SW480 (cell line): Measurements from ENCODE around the gene TIE1.

Experiments used
- DNase-seq: peaks from one replicate; pipeline ENCODE4 v3.0.0-alpha.2; 2016; ENCODE audit warnings: low spot score

The TIE1 gene

DNA sequence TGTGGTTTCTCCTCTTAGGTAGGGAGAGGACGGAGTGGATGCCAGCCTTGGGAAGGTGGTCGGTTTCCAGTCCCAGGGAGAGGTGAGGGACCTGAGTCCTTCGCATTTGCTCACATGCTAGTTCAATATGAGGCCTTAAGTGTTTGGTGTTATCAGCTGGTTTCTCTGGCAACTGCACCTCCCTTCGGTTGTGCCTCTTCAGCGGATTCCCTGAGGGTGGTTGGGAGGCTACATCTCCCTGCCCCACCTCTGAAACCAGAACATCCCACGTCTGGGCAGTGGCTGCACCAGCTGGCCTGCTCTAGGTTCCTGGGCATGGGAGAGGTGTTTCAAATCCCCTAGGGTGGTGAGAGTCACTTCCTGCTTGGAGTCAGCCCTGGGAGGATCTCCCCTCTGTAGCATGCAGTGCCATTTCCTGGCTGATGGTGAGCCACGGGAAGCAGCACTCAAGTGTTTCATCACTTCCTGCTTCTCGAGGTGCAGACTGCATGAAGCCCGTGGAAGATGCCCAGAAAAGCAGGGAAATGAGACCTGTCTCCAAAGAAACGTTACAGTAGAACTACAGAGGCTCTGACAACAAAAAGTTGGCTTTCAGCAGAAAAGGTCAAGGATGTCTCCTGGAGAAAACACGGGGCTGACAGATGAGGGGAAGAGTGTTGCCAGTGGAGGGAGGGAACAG, 26.5 kb upstream of the TIE1 start:
- DNase-seq, result peak; percentile 20

DNA sequence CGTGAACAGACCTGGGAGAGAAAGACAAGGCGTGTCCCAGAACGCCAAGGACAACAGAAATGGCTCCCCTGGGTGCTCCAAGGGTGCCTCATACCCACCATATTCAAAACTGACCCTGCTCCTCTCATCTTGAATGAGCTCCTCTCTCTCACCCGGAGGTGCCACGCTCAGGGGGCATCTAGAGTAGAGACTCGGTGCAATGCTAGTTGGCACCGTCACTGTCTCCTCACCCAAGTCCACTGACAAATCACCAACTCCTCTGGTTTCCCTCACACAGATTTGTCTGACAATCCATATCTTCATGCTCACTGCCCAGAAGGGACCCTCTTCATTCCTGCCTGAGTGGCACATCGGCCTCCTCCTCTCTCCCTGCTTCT, 26.0 kb upstream of the TIE1 start:
- no peak for DNase-seq

GRCh38 chr1:43275826-43276620, 24.8 kb upstream of the TIE1 start:
- DNase-seq, result no peak

DNA sequence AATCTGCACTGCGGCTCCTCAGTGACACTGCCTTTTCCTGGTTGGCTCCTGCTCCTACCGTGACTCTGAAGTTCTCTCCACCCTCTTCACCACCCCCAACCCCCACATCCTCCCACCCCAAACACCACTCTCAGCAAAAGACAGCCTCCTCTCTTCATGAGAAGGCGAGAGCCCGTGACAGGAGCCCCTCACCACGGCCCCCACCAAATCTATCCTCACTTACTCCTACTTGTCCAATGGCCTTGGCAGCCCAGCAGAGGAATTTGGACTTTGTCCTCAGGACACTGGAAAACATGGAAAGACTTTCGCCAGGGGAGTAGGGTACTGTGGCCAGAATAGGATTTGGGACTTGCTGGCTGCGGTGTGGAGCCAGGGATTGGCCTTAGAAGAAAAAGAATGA, 24.1 kb upstream of the TIE1 start:
- DNase-seq, result peak; percentile 9

DNA sequence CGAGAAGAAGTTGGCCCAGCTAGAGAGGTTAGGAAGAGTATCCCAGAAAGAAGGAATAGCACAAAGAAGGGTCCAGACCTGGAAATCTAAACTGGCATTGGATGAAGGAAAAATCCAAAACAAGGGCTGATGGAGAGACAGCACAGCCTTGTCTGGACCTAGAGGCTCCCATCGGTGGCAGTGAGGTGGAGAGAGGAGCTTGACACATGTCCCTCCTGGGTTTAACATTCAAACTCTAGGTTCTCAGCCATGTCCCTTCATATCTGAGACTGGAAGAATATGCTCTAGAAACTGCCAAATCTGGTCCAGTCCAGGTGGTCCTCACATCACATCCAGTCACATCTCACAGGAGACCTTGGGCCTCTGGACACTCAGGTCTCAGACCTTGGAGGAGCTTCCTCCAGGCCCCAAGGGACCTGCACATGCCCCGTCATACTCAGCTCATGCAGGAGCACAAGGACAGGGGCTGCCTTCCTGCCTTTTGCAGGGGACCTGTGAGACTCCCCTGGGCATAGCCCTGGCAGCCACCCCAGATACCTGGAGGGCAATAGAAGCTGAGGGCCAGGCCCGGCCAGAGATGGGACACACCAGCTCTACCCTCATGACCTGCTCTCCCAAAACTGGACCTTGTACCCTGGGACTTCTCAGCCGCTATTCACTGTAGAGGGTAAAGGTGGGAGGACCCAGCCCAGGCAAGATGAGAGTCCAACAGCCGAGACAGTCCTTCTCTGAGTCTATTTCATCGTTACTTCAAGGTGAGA, 23.5 kb upstream of the TIE1 start:
- DNase-seq, result no peak

GRCh38 chr1:43279161-43279560, 21.6 kb upstream of the TIE1 start:
- DNase-seq, result no peak

DNA sequence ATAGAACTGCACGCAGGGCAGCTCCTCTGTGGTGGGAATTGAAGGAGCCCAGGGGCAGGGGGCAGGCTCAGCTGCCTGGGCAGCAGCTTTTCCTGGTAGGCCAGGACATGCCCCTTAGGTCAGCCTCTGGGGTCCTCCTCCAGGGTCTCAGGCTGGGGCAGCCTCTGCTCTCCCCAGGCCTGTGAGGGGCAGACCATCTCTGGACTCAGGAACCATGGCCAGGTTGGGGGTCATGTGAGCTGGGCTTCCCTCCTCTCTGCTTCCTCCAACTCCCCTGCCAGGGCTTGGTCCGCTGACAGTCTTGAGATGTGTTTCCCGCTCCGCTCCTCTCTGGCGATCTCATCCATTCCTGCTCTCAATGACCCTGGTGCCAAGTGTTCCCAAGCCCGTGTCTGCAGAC, 21.1 kb upstream of the TIE1 start:
- no peak for DNase-seq

DNA sequence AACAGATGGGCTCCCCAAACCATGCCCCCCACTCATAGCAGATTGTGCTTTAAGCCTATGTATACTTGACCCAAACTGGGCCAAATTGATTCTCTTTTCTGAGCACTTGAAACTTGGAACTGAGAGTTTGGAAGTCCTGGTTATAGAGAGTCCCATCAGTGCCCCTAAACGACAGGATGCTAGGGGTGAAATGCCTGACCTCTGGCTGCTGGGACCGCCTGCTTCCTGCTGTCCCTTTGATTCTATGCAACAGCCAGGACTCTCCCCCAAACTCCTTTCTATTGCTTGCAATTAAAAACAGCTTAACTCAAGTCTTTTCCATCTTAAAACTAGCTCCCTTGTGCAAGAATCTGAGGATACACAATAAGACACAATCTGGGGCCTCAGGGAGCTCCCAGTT, 20.1 kb upstream of the TIE1 start:
- no peak for DNase-seq

- no peak for DNase-seq
Measured at GRCh38 chr1:43282220-43283195, 18.3 kb upstream of the TIE1 start.

DNA sequence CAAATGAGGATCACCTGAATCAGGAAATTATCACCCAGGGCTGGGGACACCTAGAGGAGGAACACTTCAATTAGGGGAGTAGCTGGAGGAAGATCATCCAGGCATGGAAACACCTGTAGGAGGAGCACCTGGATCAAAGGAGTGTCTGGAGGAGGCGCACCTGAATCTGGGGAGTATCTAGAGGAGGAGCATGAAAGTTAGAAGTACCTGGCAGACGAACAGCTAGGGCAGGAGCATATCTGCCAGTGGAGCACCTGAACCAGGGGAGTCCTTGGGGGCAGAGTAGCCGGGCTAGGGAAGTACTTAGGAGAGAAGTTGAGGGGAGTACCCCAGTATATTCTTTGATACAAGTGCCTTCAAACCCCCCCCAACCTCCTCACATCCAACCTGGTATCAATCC, 16.7 kb upstream of the TIE1 start:
- DNase-seq, result no peak

DNA sequence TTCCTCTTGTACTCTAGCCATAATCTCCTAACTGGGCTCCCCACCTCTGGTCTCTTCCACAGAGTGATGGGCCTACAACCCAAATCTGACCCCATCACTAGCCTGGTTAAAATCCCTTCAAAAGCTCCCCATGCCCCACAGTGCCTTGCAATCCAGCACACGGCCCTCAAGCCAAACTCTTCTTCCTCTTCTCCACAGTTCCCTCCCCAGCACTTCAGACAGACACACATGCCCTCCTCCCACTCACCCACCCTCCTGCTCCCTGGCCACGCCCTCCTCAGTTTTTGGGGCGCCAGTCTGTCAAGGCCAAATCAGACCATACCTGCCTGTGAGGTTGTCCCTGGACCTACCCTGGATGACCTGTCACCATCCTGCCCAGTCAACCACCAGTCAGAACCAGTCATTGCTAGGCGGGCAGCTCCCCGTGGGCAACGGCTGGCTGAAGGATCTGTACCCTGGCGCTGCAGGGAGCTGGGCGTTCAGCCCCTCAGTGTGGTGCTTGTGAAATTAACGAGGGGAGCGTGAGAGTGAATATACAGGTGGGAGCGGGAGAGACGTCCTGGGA, 16.2 kb upstream of the TIE1 start:
- DNase-seq, result no peak

DNA sequence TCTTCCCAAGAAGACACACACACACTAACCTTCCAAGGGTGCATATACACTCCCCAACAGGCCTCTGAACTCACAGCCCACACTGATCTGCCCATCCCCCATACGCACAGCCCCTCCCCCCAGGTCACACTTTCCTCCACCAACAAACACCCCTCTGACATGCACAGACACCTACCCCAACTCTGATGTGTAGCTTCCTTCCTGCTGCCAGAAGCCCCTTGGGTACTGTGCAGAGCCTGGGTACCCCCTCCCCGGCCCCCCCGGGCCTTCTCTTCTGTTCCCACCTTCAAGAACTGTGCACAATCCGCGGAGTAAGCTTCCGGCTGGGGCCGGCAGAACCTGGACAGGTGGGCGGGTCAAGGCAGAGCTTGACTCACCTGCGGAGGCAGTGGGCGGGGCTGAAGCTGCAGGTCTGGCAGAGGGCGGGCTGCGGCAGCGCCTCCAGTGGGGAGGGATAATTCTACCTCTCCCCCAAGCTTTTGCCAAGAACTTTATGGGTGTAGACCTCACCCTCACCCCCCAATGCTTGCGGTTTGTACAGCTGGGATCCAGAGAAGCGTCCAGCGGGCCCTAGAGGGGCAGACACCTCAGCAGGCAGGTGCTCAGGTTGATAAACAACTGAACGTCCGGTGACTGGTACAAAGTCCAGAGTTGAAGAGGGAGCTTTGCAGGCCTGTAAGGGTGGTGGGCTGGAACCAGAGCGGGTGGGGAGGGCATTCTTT, 15.4 kb upstream of the TIE1 start, which contains the start of gene C1orf210:
Gene C1orf210, minus strand, starts transcription at position 313 of the 722 bp plus-strand sequence. CDS start 2,311 bp downstream, outside the sequence.
- peak; percentile 89 for DNase-seq

- DNase-seq, result peak; percentile 18
Measured at GRCh38 chr1:43286115-43286514, 14.7 kb upstream of the TIE1 start.

DNA sequence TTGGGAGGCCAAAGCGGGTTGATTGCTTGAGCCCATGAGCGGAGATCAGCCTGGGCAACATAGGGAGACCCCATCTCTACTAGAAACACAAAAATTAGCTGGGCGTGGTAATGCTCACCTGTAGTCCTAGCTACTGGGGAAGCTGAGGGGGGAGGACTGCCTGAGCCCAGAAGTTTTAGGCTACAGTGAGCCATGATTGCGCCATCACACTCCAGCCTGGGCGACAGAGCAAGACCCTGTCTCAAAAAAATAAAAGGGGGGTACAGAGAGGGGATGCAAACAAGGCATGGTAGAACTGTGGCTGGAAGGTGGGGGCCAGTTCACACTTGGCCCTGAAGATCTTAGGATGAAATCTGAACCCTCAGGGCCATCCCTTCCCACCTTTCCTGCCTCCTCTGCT, 14.2 kb upstream of the TIE1 start:
- no peak for DNase-seq

DNA sequence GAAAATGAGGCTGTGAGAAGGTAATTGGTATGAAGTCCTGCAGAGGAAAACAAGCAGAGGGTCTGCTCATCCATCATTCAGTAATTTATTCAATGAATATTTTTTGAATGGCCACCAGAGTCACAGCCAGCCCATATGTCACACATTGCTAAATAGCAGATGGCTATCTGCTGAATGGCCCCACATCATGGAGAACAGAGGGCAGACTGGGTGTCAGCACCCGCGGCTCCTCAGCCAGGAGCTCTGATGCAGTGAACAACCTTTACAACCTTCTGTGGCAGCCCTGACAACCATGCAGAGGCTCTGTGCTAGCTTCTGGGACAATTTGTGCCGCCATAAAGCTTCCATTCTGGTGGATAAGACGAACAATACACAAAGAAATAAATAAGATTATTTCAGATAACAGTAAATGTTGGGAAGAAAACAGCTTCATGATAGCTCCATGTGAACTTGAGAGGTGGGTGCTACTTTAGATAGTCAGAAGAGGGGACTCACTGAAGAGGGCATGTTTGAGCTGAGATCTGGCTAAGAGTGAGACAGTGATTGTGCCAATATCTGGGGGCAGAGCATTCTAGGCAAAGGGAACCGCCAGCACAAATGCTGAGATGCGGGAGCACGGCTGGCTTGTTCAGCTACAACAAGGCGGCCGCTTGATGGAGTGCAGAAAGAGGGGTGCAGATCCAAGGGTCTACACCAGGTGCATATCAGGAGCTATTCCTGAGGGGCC, 12.6 kb upstream of the TIE1 start:
- DNase-seq, result no peak

DNA sequence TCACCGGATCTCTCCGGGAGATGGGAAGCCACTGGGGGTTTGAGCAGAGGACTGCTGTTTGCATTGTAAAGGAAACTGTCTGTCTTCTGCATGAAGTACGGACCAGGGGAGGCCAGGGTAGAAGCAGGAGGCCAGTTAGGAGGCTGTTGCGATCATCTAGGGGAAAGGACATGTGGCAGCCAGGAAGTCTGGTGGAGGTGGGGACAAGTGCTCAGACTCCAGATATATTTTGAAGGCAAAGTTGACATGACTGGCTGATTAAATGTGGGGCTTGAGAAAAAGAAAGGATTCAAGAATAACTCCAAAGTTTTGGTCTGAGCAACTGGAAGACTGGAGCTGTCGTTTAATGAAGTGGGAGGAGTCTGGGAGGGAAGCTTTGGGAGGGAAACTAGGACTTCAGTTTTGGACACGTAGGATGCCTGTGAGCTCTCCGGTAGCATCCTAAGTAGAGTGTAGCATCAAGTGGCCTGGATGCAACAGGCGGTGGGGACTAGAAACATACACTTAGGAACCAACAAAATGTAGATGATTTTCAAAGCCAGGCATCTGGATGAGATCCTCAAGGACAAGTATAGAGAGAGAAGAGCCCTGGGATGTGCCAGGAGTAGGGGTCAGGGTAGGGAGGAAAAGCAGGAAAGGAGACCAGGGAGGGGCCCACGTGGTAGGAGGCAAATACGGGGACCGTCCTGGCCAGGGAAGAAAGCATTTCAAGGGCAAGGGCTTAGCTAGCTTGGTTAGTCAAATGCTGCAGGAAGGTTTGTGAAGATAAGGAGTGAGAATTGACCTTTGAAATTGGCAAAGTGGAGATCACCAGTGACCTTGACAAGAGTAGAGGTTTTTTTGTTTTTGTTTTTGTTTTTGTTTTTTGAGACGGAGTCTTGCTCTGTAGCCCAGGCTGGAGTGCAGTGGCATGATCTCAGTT, 11.7 kb upstream of the TIE1 start:
- no peak for DNase-seq

GRCh38 chr1:43292216-43292615, 8.6 kb upstream of the TIE1 start:
- no peak for DNase-seq

DNA sequence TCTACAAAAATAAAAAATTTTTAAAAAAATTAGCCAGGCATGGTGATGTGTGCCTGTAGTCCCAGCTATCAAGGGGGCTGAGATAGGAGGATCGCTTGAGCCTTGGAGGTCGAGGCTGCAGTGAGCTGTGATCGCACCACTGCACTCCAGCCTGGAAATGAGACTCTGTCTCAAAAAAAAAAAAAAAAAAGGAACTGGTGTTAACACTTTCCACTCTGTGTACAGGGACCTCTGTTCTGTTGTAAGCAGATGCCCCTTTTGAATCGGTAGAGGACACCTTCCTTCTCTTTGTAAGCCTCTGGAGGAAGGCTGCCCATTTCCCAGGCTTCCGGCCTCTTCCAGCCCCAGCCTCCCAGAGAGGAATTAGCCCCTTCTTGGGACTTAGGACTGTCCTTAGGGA, 8.1 kb upstream of the TIE1 start:
- DNase-seq, result no peak

GRCh38 chr1:43293176-43293575, 7.6 kb upstream of the TIE1 start:
- no peak for DNase-seq
